Adrenal gland (tissue), 5 donors: ENCODE results near the gene PPP1R1C.
"Not testable (repeated sequence)": the region's sequence is repeated elsewhere in the genome, so short reads cannot be mapped to it uniquely, and the experiment has no call there.

Experiments
- CTCF ChIP-seq, 6 experiments: fragments of 450-650 bp in 4 of 6; fragments of 200-600 bp in 2 of 6; sonication (generic) in 1 of 6; IDR thresholded peaks; 1 replicate in 5 of 6; 2 replicates in 1 of 6; pipeline versions ENCODE4 v1.5.1 to v1.8.0; 2016 to 2021; ENCODE audit warnings: antibody characterized with exemption in 6 of 6, mild to moderate bottlenecking in 2 of 6, moderate library complexity in 1 of 6
- POLR2A ChIP-seq, 2 donors: fragments of 450-650 bp; IDR thresholded peaks; one replicate each; pipeline ENCODE4 v1.6.1; 2017; ENCODE audit warnings: antibody characterized with exemption in 2 of 2, mild to moderate bottlenecking in 2 of 2, moderate library complexity in 1 of 2
- donor health status: DM: no; HTN: no; CAD: no.

GRCh38 chr2:182030875-182031274, 45.2 kb downstream of the PPP1R1C start:
- not testable (repeated sequence) for TF ChIP-seq CTCF, POLR2A (IDR thresholded peaks at IDR 0.05)
